ENCODE results near the gene PIP4P1. TPM values are rescaled to one million over a fixed set of nuclear protein-coding genes. Genes with fewer than 3 reads are reported as not detected.

PIP4P1 gene
- total and polyA plus RNA-seq, 4 donors = 13.2 to 14.9 (median 14.3) TPM

DNA sequence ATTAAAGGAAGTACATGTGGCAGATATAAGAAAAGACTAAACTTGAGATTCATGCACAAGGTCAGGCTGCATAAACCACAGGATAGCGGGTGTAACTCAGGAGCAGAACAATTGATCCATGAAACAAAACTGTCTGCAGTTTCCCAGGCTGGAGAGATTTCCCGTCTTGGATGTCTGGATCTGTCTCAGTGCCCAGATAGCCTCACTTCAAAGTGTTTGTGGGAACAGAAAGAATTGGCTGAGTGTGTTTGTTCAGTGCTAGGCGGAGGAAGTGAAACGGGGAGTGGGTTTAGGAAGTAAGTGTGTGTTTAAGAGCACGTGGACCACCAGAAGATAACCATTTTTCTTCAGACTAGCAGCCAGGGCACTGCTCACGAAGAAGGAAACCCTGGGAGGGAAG, 42.7 kb upstream of the PIP4P1 start (continued):
- TF ChIP-seq EGR1 (IDR thresholded peaks at IDR 0.05; ENCODE audit: low read depth in 2 of 2) = no peak
- no peak for TF ChIP-seq RAD21 (IDR thresholded peaks at IDR 0.05)
- no peak for TF ChIP-seq ZBTB33 (IDR thresholded peaks at IDR 0.05)
- no peak for TF ChIP-seq SP1 (IDR thresholded peaks at IDR 0.05)
- TF ChIP-seq NR2F2 (IDR thresholded peaks at IDR 0.05) = no peak
- TF ChIP-seq JUND (IDR thresholded peaks at IDR 0.05) = no peak
- TF ChIP-seq FOXA1 (IDR thresholded peaks at IDR 0.05) = no peak
- no peak for TF ChIP-seq MAX (IDR thresholded peaks at IDR 0.05)
- no peak for TF ChIP-seq HNF4G (IDR thresholded peaks at IDR 0.05)

- no peak for DNase-seq (ENCODE audit: low spot score)
- 98% methylated on average over 2 of the region's 2 CpGs for WGBS
Measured at GRCh38 chr14:20501346-20501745, 40.1 kb upstream of the PIP4P1 start.

More at GRCh38 chr14:20501346-20501745, 40.1 kb upstream of the PIP4P1 start:
- no peak overlapping the region for H3K27ac ChIP-seq (ENCODE audit: low read depth in 1 of 2, low read length in 2 of 2)
- TF ChIP-seq RAD21 (IDR thresholded peaks at IDR 0.05) (no peak), ATF3 (IDR thresholded peaks at IDR 0.05) (no peak), RXRA (IDR thresholded peaks at IDR 0.05) (no peak), FOXA1 (IDR thresholded peaks at IDR 0.05) (no peak), EGR1 (IDR thresholded peaks at IDR 0.05; ENCODE audit: low read depth in 2 of 2) (no peak), SP1 (IDR thresholded peaks at IDR 0.05) (no peak), REST (IDR thresholded peaks at IDR 0.05) (no peak), JUND (IDR thresholded peaks at IDR 0.05) (no peak), TAF1 (conservative IDR thresholded peaks at IDR 0.05) (no peak), NR2F2 (IDR thresholded peaks at IDR 0.05) (no peak)
- no peaks in the 10 kb centered on the region for H3K9me3 ChIP-seq (ENCODE audit: control insufficient read depth in 4 of 4, low read length in 3 of 4)
- no peak overlapping the region for H3K9ac ChIP-seq (ENCODE audit: low read depth in 1 of 2, low read length in 2 of 2)
- H3K4me3 ChIP-seq (ENCODE audit: low read depth in 1 of 3, low read length in 3 of 3) = no peak overlapping the region
- no peaks in the 10 kb centered on the region for H3K36me3 ChIP-seq (ENCODE audit: control insufficient read depth in 4 of 4, insufficient read depth in 3 of 4, low read depth in 1 of 4, low read length in 3 of 4)
- no peaks in the 10 kb centered on the region for H3K27me3 ChIP-seq (ENCODE audit: control insufficient read depth in 4 of 4, insufficient read depth in 4 of 4, low read length in 3 of 4)
- no peaks in the 10 kb centered on the region for H3K4me1 ChIP-seq (ENCODE audit: control insufficient read depth in 4 of 4, insufficient read depth in 4 of 4, low read length in 3 of 4)
